ENCODE measurements around the gene KCNQ1.

Gene KCNQ1

DNA sequence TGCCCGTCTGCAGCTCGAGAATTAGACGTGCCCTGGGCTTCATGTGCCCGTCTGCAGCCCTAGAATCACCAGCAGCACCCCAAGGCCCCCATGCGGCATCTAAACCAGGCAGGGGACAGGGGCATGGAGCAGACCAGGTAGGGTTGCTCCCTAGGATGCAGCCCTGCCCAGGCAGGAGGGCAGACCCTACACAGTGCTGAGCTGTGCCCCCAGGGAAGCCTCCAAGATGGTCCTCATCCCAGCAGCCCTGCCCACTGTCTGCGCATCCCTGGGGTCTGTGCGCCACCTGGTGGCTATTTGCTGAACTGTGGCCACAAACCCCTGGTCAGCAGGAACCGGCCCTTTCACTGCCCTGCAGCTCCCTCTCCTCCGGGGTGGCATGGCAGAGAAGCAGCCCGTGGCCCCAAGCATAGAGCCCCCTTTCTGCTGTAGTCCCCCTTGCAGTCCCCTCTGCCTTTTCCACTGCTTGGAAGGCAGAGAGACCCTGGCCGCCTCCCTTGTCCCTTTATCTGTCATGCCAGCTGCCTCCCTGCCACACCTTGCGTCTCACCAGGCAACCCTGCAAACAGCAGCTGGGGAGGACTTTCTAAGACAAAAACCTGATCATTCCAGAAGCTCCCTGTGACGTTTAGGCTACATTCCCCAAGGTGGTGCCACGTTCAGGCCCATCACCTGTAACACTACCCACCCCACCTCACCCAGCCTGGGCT is 86.6 kb downstream of the KCNQ1 start:
- Histone ChIP-seq H3K9ac (ENCODE audit: low read length) (no peak overlapping the region), H3K36me3 (ENCODE audit: low read length) (no peaks in the 10 kb centered on the region), H3K4me2 (ENCODE audit: low read depth, low read length, poor library complexity, severe bottlenecking) (no peak overlapping the region), H3K79me2 (ENCODE audit: insufficient read depth, low read length) (no peaks in the 10 kb centered on the region), H3K27me3 (ENCODE audit: low read length) (no peaks in the 10 kb centered on the region), H3K9me2 (replicated peaks; ENCODE audit: insufficient read depth, low read length) (no peaks in the 10 kb centered on the region), H3F3A (ENCODE audit: insufficient read depth) (no peaks in the 10 kb centered on the region), H3K4me3 (ENCODE audit: insufficient read depth, low read length, poor library complexity, severe bottlenecking) (no peak overlapping the region), H3K27ac (ENCODE audit: low read depth, low read length) (no peak overlapping the region), H4K20me1 (ENCODE audit: low read depth, low read length) (no peaks in the 10 kb centered on the region), H2AFZ (ENCODE audit: low read depth, low read length, severe bottlenecking) (no peak overlapping the region), H3K9me3 (ENCODE audit: insufficient read depth, low read length) (no peaks in the 10 kb centered on the region)
- no peak for TF ChIP-seq EZH2phosphoT487 (conservative IDR thresholded peaks at IDR 0.05; ENCODE audit: low read length)
- TF ChIP-seq, protein P1, sequence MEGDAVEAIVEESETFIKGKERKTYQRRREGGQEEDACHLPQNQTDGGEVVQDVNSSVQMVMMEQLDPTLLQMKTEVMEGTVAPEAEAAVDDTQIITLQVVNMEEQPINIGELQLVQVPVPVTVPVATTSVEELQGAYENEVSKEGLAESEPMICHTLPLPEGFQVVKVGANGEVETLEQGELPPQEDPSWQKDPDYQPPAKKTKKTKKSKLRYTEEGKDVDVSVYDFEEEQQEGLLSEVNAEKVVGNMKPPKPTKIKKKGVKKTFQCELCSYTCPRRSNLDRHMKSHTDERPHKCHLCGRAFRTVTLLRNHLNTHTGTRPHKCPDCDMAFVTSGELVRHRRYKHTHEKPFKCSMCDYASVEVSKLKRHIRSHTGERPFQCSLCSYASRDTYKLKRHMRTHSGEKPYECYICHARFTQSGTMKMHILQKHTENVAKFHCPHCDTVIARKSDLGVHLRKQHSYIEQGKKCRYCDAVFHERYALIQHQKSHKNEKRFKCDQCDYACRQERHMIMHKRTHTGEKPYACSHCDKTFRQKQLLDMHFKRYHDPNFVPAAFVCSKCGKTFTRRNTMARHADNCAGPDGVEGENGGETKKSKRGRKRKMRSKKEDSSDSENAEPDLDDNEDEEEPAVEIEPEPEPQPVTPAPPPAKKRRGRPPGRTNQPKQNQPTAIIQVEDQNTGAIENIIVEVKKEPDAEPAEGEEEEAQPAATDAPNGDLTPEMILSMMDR (IDR thresholded peaks at IDR 0.05; ENCODE audit: insufficient read depth, low read length, poor library complexity, severe bottlenecking) = peak; percentile 95

DNA sequence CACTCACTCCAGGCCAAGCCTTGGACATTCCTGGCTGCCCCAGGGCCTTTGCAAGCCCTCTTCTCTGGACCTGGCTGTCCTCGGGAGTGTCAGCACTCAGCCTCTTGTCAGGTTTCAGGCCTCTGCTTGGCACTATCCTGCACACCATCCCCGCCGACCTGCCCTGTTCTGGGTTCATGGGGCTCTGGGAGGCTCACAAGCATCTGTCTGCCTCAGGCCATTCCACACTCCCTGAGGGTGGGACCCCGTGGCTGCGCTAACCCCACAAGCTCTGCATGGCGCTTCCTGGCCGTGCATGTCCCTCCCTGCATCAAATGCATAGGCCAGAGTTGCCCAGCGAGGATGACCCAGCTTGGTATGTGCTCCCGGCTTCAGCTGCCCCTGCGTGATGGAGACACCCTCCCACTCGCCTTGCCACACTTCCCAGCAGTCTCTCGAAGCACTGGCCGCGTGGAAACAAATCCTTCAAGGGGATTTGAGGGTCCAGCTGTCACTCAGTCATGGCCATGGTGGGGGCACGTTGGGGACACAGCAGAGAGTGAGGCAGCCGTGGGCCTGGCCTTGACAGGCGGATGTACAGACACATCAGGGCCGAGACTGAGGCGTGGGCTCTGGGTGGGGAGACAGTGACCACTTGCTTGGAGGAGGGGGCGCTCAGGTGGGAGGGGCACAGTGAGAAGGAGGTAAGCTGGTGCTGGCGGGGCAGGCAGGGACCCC is 87.3 kb downstream of the KCNQ1 start:
- H3K27me3 ChIP-seq (ENCODE audit: low read length) = no peaks in the 10 kb centered on the region
- H3K36me3 ChIP-seq (ENCODE audit: low read length) = no peaks in the 10 kb centered on the region
- no peaks in the 10 kb centered on the region for H3K9me2 ChIP-seq (replicated peaks; ENCODE audit: insufficient read depth, low read length)
- no peak for TF ChIP-seq EZH2phosphoT487 (conservative IDR thresholded peaks at IDR 0.05; ENCODE audit: low read length)
- TF ChIP-seq, protein P1 (IDR thresholded peaks at IDR 0.05; ENCODE audit: insufficient read depth, low read length, poor library complexity, severe bottlenecking) = no peak
- no peak overlapping the region for H3K4me3 ChIP-seq (ENCODE audit: insufficient read depth, low read length, poor library complexity, severe bottlenecking)
- no peaks in the 10 kb centered on the region for H3F3A ChIP-seq (ENCODE audit: insufficient read depth)
- no peaks in the 10 kb centered on the region for H3K79me2 ChIP-seq (ENCODE audit: insufficient read depth, low read length)
- H3K27ac ChIP-seq (ENCODE audit: low read depth, low read length) = no peak overlapping the region
- no peaks in the 10 kb centered on the region for H3K9me3 ChIP-seq (ENCODE audit: insufficient read depth, low read length)
- no peak overlapping the region for H2AFZ ChIP-seq (ENCODE audit: low read depth, low read length, severe bottlenecking)
- H3K9ac ChIP-seq (ENCODE audit: low read length) = no peak overlapping the region
- no peaks in the 10 kb centered on the region for H4K20me1 ChIP-seq (ENCODE audit: low read depth, low read length)
- H3K4me2 ChIP-seq (ENCODE audit: low read depth, low read length, poor library complexity, severe bottlenecking) = no peak overlapping the region

DNA sequence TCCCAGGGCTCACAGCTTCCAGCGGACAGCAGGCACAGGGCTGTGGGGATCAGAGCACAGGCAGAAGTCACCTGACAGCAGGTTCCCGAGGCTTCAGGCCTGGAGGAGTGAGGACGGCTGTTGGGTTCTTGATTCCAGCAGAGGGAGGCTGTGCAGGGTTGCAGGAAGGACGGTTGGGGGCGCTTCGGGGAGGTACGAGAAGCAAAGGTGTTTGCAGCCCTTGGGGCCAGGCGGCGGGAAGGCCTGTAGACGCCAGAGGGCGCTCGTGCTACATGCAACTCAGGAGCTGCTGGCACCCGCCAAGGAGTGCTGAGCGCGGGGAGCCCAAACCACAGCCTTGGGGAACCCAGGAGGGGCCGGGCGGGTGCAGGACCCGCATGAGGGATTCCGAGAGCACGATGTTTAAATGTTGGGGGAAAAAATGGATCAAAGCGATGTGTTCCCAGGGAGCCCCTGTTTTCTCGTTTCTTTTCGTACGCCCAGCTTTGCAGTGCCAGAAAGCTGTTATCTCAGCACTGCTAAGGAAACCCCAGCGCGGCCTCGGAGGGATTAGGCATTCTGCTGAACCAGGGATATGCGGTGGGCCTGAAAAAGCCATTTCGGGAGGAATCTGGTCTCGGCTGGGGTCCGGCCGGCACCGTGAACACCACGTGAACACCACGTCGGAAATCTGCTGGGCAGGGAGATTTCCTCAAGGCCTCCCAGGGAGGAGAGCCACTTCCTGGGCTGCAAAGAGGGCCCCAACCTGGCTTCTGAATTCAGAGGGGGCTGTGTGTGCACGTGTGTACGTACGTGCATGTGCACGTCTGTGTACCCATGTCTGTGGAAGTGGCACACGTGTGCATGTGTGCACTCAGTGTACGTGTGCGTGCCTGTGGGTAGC is 88.1 kb downstream of the KCNQ1 start:
- H3K27ac ChIP-seq (ENCODE audit: low read depth, low read length) = no peak overlapping the region
- H4K20me1 ChIP-seq (ENCODE audit: low read depth, low read length) = no peaks in the 10 kb centered on the region
- H3K4me3 ChIP-seq (ENCODE audit: insufficient read depth, low read length, poor library complexity, severe bottlenecking) = no peak overlapping the region
- no peaks in the 10 kb centered on the region for H3K9me3 ChIP-seq (ENCODE audit: insufficient read depth, low read length)
- TF ChIP-seq, protein P1 (IDR thresholded peaks at IDR 0.05; ENCODE audit: insufficient read depth, low read length, poor library complexity, severe bottlenecking) = peak; percentile 98
- TF ChIP-seq EZH2phosphoT487 (conservative IDR thresholded peaks at IDR 0.05; ENCODE audit: low read length) = no peak
- no peaks in the 10 kb centered on the region for H3K9me2 ChIP-seq (replicated peaks; ENCODE audit: insufficient read depth, low read length)
- H2AFZ ChIP-seq (ENCODE audit: low read depth, low read length, severe bottlenecking) = no peak overlapping the region
- H3K79me2 ChIP-seq (ENCODE audit: insufficient read depth, low read length) = no peaks in the 10 kb centered on the region
- H3K27me3 ChIP-seq (ENCODE audit: low read length) = no peaks in the 10 kb centered on the region
- no peak overlapping the region for H3K4me2 ChIP-seq (ENCODE audit: low read depth, low read length, poor library complexity, severe bottlenecking)
- H3K9ac ChIP-seq (ENCODE audit: low read length) = no peak overlapping the region
- H3F3A ChIP-seq (ENCODE audit: insufficient read depth) = no peaks in the 10 kb centered on the region
- no peaks in the 10 kb centered on the region for H3K36me3 ChIP-seq (ENCODE audit: low read length)
